Measurements from ENCODE around the gene FIGNL1. TPM values are rescaled to one million over a fixed set of nuclear protein-coding genes. Genes with fewer than 3 reads are reported as not detected.

FIGNL1 gene
- total RNA-seq, 1 experiment from 2014 or later: 13.8 TPM

GRCh38 chr7:50418526-50419290, 31.4 kb downstream of the FIGNL1 start:
- Histone ChIP-seq H4K20me1 (ENCODE audit: control insufficient read depth, insufficient read depth, insufficient read length) (no peaks in the 10 kb centered on the region), H3T11ph (ENCODE audit: low read length) (no peak overlapping the region), H3K79me1 (ENCODE audit: insufficient read depth, low read depth, low read length, poor library complexity, severe bottlenecking) (no peaks in the 10 kb centered on the region), H3K4ac (ENCODE audit: low read depth, low read length) (no peak overlapping the region), H3K14ac (ENCODE audit: insufficient read depth, low read length) (no peak overlapping the region), H3K23ac (ENCODE audit: insufficient read length, low read depth, low read length) (no peak overlapping the region), H2BK15ac (ENCODE audit: low read depth, low read length) (no peak overlapping the region), H3K27ac (ENCODE audit: insufficient read length, low read depth, low read length) (no peak overlapping the region), H3K23me2 (ENCODE audit: insufficient read length, low read depth, low read length, poor library complexity, severe bottlenecking) (no peaks in the 10 kb centered on the region), H2AFZ (ENCODE audit: low read length) (no peak overlapping the region), H2BK5ac (ENCODE audit: insufficient read length, low read length) (no peak overlapping the region), H3K4me2 (ENCODE audit: insufficient read depth, insufficient read length, low read length) (no peak overlapping the region), H3K79me2 (ENCODE audit: insufficient read depth, low read length) (no peaks in the 10 kb centered on the region), H3K27me3 (ENCODE audit: insufficient read depth, low read length) (no peaks in the 10 kb centered on the region), H2BK20ac (ENCODE audit: low read depth, low read length, poor library complexity, severe bottlenecking) (no peak overlapping the region), H2AK5ac (ENCODE audit: insufficient read length, low read length) (no peak overlapping the region), H3K18ac (ENCODE audit: insufficient read length, low read depth, low read length) (no peak overlapping the region), H2BK12ac (ENCODE audit: insufficient read length, low read depth, low read length) (no peak overlapping the region), H3K9ac (ENCODE audit: extremely low read depth, insufficient read length, low read length) (no peak overlapping the region), H4K8ac (replicated peaks; ENCODE audit: insufficient read length, low read depth, low read length) (no peak overlapping the region), H3K9me3 (ENCODE audit: control insufficient read depth, low read depth, low read length) (no peaks in the 10 kb centered on the region), H2BK120ac (ENCODE audit: low read depth, low read length, poor library complexity, severe bottlenecking) (no peak overlapping the region), H4K5ac (ENCODE audit: insufficient read length, low read depth, low read length) (no peak overlapping the region), H3K56ac (ENCODE audit: insufficient read length, low read depth, low read length) (no peak overlapping the region), H3K4me1 (ENCODE audit: insufficient read depth, low read length) (peaks cover 2% of the 10 kb centered on the region; the same call in 1 of the 2 replicates), H4K91ac (ENCODE audit: insufficient read length, low read depth, low read length) (no peak overlapping the region)
- DNase-seq: no peak
- TF ChIP-seq, protein P1, sequence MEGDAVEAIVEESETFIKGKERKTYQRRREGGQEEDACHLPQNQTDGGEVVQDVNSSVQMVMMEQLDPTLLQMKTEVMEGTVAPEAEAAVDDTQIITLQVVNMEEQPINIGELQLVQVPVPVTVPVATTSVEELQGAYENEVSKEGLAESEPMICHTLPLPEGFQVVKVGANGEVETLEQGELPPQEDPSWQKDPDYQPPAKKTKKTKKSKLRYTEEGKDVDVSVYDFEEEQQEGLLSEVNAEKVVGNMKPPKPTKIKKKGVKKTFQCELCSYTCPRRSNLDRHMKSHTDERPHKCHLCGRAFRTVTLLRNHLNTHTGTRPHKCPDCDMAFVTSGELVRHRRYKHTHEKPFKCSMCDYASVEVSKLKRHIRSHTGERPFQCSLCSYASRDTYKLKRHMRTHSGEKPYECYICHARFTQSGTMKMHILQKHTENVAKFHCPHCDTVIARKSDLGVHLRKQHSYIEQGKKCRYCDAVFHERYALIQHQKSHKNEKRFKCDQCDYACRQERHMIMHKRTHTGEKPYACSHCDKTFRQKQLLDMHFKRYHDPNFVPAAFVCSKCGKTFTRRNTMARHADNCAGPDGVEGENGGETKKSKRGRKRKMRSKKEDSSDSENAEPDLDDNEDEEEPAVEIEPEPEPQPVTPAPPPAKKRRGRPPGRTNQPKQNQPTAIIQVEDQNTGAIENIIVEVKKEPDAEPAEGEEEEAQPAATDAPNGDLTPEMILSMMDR (conservative IDR thresholded peaks at IDR 0.05): no peak
- WGBS (ENCODE audit: extremely low coverage, insufficient read length, low lambda C conversion rate): no CpG with 5 or more reads among the region's 14 CpGs
- Mint-ChIP-seq H3K27me3 (ENCODE audit: low read depth) (peaks cover 1% of the 10 kb centered on the region; the same call in 1 of the 2 replicates), H3K4me1 (peaks cover 35 to 38% of the 10 kb centered on the region in 2 experiments), H3K27ac (no peak overlapping the region), H3K9me3 (no peaks in the 10 kb centered on the region), H3K4me3 (no peak overlapping the region), H3K36me3 (ENCODE audit: insufficient read depth in 1 of 3, low read depth in 3 of 3) (no peaks in the 10 kb centered on the region)
